ENCODE data around the gene SLC23A2.

Gene SLC23A2

DNA sequence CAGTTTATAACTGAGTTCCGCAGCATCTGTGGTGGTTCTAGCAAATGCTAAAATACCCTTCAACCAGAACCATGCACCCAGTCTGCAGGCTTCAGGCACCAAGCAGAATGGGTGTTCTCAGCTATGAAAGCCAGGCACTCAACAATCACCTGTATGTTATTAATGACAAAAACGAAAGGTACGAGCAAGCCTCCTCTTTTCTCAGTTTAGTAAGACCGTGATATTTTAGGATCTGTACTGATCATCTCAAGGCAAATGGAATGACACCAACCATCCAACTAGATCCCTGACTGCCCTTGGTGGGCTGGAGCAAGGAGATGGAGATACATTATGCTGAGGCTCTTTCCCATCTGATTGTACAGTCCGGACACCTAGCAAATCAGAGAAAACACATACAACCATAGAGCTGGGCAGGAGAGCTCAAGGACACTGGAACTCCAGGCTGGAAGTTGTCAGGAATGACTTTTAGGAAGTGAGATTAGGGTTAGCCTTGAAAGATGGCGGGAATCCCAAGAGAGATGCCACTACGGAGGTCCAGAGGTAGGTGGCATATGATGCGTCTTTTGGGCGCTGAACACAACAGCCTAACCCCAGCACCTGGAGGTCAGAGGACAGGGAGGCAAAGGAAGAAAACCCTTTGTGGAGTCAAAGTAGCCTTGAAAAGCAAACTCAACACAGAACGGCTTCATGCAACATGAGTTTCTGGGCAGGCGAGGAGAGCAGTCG is 33.4 kb downstream of the SLC23A2 start:
- TF ChIP-seq, protein P1, sequence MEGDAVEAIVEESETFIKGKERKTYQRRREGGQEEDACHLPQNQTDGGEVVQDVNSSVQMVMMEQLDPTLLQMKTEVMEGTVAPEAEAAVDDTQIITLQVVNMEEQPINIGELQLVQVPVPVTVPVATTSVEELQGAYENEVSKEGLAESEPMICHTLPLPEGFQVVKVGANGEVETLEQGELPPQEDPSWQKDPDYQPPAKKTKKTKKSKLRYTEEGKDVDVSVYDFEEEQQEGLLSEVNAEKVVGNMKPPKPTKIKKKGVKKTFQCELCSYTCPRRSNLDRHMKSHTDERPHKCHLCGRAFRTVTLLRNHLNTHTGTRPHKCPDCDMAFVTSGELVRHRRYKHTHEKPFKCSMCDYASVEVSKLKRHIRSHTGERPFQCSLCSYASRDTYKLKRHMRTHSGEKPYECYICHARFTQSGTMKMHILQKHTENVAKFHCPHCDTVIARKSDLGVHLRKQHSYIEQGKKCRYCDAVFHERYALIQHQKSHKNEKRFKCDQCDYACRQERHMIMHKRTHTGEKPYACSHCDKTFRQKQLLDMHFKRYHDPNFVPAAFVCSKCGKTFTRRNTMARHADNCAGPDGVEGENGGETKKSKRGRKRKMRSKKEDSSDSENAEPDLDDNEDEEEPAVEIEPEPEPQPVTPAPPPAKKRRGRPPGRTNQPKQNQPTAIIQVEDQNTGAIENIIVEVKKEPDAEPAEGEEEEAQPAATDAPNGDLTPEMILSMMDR (IDR thresholded peaks at IDR 0.05): no peak
- Histone ChIP-seq H3K4me1 (ENCODE audit: control insufficient read depth in 1 of 2, insufficient read depth in 1 of 2, low read depth in 1 of 2, low read length in 1 of 2) (peaks cover 34 to 38% of the 10 kb centered on the region in 2 experiments), H3K27ac (peak overlapping the region; percentile 95), H3K9me3 (no peaks in the 10 kb centered on the region), H3K27me3 (no peaks in the 10 kb centered on the region), H3K4me3 (ENCODE audit: low read depth in 1 of 2, low read length in 1 of 2) (peak overlapping the region in 1 of 2 experiments; percentile 1), H3K36me3 (peaks cover 6% of the 10 kb centered on the region)

DNA sequence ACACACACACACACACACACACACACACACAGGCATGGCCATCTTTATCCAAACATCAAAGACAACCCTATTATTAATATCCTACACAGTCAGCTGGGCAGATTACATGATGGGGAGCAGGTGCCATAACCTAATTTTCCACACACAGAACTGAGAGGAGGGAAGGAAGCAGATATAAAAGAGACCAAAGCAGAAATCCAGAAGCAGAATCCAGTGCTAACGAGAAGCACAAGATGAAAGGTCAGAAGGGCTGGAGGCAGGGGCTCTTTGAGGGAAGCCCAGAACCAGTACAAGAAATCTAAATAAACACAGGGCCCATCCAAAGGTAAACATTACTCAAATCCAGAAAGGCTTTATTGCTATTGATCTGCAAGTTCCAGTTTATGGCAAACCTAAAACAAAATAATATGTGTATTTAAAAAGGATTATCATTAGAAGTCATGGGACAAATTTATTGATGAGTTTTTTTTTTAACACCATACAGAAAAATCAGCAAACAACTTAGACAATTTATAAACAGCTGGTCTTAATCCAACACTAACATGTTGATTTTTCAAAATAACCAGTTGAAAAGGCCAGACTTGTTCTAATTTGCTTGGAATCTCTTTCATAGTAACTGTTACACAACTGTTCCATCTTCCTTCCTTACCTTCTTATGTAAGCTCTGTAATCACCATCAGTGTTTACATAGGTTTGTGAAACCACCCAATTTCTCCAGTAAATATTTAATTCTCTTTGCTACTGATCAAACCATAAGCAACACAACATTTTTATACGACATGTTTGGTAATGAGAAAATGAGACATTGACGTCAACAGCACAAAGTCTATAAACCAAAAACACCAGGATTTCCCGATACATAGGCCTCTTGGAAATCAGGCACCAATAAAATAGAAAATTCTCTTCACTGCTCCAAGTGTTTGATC is 34.2 kb downstream of the SLC23A2 start:
- H3K27ac ChIP-seq: peak overlapping the region; percentile 95
- H3K36me3 ChIP-seq: peaks cover 6% of the 10 kb centered on the region
- no peaks in the 10 kb centered on the region for H3K27me3 ChIP-seq
- H3K4me1 ChIP-seq (ENCODE audit: control insufficient read depth in 1 of 2, insufficient read depth in 1 of 2, low read depth in 1 of 2, low read length in 1 of 2): peaks cover 42 to 46% of the 10 kb centered on the region in 2 experiments
- no peaks in the 10 kb centered on the region for H3K9me3 ChIP-seq
- H3K4me3 ChIP-seq (ENCODE audit: low read depth in 1 of 2, low read length in 1 of 2): peak overlapping the region in 1 of 2 experiments; percentile 1
- TF ChIP-seq, protein P1 (IDR thresholded peaks at IDR 0.05): no peak

DNA sequence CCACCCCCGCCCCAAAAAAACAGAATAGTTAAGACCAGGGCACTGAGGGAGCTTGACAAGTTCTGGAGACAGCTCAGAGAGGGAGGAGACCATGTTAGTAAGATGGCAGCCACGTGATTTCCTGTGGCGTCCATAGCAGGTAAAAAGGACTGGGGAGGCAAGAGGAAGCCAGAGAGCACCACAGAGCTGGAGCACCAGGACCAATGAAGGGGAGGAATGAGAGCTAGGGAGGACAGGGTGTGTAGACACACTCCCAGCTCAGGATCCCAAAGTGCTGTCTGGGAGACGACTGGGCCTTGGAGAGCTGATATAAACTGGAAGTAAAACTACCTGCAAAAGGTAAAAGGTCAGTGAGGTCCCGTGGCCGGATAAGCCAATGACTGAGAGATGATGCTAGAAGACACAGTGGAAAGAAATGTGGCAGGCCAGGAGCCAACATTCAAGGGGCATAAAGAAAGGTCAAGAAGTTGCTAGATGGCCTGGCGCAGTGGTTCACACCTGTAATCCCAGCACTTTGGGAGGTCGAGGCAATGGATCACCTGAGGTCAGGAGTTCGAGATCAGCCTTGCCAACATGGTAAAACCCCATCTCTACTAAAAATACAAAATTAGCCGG is 39.0 kb downstream of the SLC23A2 start:
- H3K36me3 ChIP-seq: no peaks in the 10 kb centered on the region
- H3K4me1 ChIP-seq (ENCODE audit: control insufficient read depth in 1 of 2, insufficient read depth in 1 of 2, low read depth in 1 of 2, low read length in 1 of 2): peaks cover 49 to 55% of the 10 kb centered on the region in 2 experiments
- TF ChIP-seq, protein P1 (IDR thresholded peaks at IDR 0.05): no peak
- H3K27me3 ChIP-seq: no peaks in the 10 kb centered on the region
- peak overlapping the region in 1 of 2 experiments; percentile 39 for H3K4me3 ChIP-seq (ENCODE audit: low read depth in 1 of 2, low read length in 1 of 2)
- peak overlapping the region; percentile 95 for H3K27ac ChIP-seq
- no peaks in the 10 kb centered on the region for H3K9me3 ChIP-seq

DNA sequence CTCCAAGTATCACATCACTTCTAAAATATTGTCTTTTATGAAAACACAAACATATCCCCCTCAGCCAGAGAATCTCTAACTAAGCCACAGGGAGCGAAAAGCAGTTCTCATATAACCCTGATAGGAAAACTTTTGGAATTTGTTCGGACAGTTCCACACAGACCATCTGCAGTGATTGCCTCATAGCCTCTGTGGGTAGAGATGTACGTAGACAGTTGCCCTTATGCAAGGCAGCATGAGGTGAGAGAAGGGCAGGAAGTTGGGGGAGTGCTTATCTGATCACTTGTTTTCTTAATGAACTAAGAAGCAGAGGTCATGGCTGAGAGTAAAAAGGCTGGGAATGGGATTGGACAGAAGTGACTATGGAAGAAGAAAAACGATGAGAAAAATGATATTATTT is 39.6 kb downstream of the SLC23A2 start:
- Histone ChIP-seq H3K9me3 (no peaks in the 10 kb centered on the region), H3K27me3 (no peaks in the 10 kb centered on the region), H3K4me3 (ENCODE audit: low read depth in 1 of 2, low read length in 1 of 2) (peak overlapping the region in 1 of 2 experiments; percentile 39), H3K27ac (peak overlapping the region; percentile 95), H3K36me3 (no peaks in the 10 kb centered on the region), H3K4me1 (ENCODE audit: control insufficient read depth in 1 of 2, insufficient read depth in 1 of 2, low read depth in 1 of 2, low read length in 1 of 2) (peaks cover 43 to 49% of the 10 kb centered on the region in 2 experiments)
- TF ChIP-seq, protein P1 (IDR thresholded peaks at IDR 0.05): no peak

DNA sequence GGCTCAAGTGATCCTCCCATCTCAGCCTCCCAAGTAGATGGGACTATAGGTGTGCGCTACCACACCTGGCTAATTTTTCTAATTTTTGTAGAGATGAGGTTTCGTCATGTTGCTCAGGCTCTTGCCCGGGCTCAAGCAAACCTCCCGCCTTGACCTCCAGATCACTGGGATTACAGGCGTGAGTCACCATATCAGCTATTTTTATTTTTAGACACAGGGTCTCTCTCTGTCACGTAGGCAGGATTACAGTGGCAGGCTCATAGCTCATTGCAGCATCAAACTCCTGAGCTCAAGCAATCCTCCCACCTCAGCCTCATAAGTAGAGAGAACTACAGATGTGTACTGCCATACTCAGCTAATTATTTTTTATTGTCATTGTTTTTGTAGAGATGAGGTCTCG is 41.7 kb downstream of the SLC23A2 start:
- Histone ChIP-seq H3K4me3 (ENCODE audit: low read depth in 1 of 2, low read length in 1 of 2) (no peak overlapping the region), H3K9me3 (no peaks in the 10 kb centered on the region), H3K36me3 (no peaks in the 10 kb centered on the region), H3K27ac (peak overlapping the region; percentile 95), H3K27me3 (no peaks in the 10 kb centered on the region), H3K4me1 (ENCODE audit: control insufficient read depth in 1 of 2, insufficient read depth in 1 of 2, low read depth in 1 of 2, low read length in 1 of 2) (peaks cover 25 to 35% of the 10 kb centered on the region in 2 experiments)
- TF ChIP-seq, protein P1 (IDR thresholded peaks at IDR 0.05): no peak

All from neutrophil (primary cell).